ENCODE data around the gene SPEG. TPM values are rescaled to one million over a fixed set of nuclear protein-coding genes. Genes with fewer than 3 reads are reported as not detected.

Gene SPEG
- total RNA-seq, 2 experiments from 2014 or later: 15.3 to 17.7 TPM

DNA sequence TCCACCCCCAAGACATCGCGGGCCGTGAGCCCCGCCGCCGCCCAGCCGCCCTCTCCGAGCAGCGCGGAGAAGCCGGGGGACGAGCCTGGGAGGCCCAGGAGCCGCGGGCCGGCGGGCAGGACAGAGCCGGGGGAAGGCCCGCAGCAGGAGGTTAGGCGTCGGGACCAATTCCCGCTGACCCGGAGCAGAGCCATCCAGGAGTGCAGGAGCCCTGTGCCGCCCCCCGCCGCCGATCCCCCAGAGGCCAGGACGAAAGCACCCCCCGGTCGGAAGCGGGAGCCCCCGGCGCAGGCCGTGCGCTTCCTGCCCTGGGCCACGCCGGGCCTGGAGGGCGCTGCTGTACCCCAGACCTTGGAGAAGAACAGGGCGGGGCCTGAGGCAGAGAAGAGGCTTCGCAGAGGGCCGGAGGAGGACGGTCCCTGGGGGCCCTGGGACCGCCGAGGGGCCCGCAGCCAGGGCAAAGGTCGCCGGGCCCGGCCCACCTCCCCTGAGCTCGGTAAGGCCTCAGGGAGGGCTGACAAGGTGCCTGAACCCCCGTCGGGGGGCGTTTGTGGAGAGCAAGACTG lies 14.2 kb downstream of the SPEG start:
- Mint-ChIP-seq H3K4me3 (no peak overlapping the region), H3K27ac (no peak overlapping the region), H3K36me3 (ENCODE audit: low read depth) (no peaks in the 10 kb centered on the region), H3K9me3 (no peaks in the 10 kb centered on the region), H3K4me1 (ENCODE audit: low read depth) (no peaks in the 10 kb centered on the region), H3K27me3 (peaks cover 38% of the 10 kb centered on the region)
- H3K27ac ChIP-seq (ENCODE audit: low read depth in 1 of 2, low read length in 2 of 2): no peak overlapping the region
- H3K9me3 ChIP-seq (ENCODE audit: control insufficient read depth in 1 of 2, insufficient read depth in 1 of 2, low read length in 2 of 2): peaks cover 0 to 4% of the 10 kb centered on the region in 2 experiments
- H3K36me3 ChIP-seq (ENCODE audit: insufficient read depth, low read length): no peaks in the 10 kb centered on the region
- no peaks in the 10 kb centered on the region for H3K4me1 ChIP-seq (ENCODE audit: insufficient read depth, low read length)
- DNase-seq (peak in 1 of 14 experiments; percentile 11), ATAC-seq (ENCODE audit: poor library complexity) (no peak)
- peaks cover 26 to 35% of the 10 kb centered on the region in 2 experiments for H3K27me3 ChIP-seq (ENCODE audit: control insufficient read depth in 1 of 2, insufficient read depth in 2 of 2, low read length in 2 of 2)
- intact Hi-C loops (cut with DNase I, micrococcal nuclease): no loop called here
- ChIA-PET CTCF (no interaction called here), POLR2A (no interaction called here)
- H3K4me3 ChIP-seq (ENCODE audit: low read length): no peak overlapping the region
- TF ChIP-seq, protein P1, sequence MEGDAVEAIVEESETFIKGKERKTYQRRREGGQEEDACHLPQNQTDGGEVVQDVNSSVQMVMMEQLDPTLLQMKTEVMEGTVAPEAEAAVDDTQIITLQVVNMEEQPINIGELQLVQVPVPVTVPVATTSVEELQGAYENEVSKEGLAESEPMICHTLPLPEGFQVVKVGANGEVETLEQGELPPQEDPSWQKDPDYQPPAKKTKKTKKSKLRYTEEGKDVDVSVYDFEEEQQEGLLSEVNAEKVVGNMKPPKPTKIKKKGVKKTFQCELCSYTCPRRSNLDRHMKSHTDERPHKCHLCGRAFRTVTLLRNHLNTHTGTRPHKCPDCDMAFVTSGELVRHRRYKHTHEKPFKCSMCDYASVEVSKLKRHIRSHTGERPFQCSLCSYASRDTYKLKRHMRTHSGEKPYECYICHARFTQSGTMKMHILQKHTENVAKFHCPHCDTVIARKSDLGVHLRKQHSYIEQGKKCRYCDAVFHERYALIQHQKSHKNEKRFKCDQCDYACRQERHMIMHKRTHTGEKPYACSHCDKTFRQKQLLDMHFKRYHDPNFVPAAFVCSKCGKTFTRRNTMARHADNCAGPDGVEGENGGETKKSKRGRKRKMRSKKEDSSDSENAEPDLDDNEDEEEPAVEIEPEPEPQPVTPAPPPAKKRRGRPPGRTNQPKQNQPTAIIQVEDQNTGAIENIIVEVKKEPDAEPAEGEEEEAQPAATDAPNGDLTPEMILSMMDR (IDR thresholded peaks at IDR 0.05): no peak

DNA sequence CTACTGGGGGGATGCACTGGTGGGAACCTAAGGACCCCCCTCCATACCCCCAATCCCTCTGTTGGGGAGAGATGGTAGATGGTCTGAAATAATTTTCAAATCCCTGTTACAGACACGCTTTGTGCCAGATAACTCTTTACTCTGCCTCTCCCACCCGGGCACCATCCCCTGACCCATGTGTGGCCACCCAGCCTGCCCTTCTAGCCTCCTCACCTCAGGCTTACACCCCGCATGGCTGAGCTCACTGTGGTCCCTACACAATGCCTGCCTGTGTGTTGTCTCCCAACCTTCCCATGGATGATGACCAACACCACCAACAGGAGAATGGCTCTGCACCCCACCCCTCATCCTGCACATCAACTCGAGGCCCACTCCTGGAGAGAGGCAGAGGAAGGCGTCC lies 15.0 kb downstream of the SPEG start:
- peaks cover 34% of the 10 kb centered on the region for H3K27me3 Mint-ChIP-seq
- Histone ChIP-seq H3K36me3 (ENCODE audit: insufficient read depth, low read length) (no peaks in the 10 kb centered on the region), H3K4me3 (ENCODE audit: low read length) (no peak overlapping the region), H3K9me3 (ENCODE audit: control insufficient read depth in 1 of 2, insufficient read depth in 1 of 2, low read length in 2 of 2) (peaks cover 0 to 4% of the 10 kb centered on the region in 2 experiments), H3K27ac (ENCODE audit: low read depth in 1 of 2, low read length in 2 of 2) (no peak overlapping the region), H3K27me3 (ENCODE audit: control insufficient read depth in 1 of 2, insufficient read depth in 2 of 2, low read length in 2 of 2) (peaks cover 26 to 35% of the 10 kb centered on the region in 2 experiments), H3K4me1 (ENCODE audit: insufficient read depth, low read length) (no peaks in the 10 kb centered on the region)
- no peaks in the 10 kb centered on the region for H3K9me3 Mint-ChIP-seq
- no peak overlapping the region for H3K27ac Mint-ChIP-seq
- DNase-seq (no peak), ATAC-seq (ENCODE audit: poor library complexity) (no peak)
- no peaks in the 10 kb centered on the region for H3K36me3 Mint-ChIP-seq (ENCODE audit: low read depth)
- intact Hi-C loops (cut with DNase I, micrococcal nuclease): no loop called here
- ChIA-PET POLR2A (no interaction called here), CTCF (no interaction called here)
- H3K4me3 Mint-ChIP-seq: peak overlapping the region; percentile 1
- TF ChIP-seq, protein P1 (IDR thresholded peaks at IDR 0.05): no peak
- no peaks in the 10 kb centered on the region for H3K4me1 Mint-ChIP-seq (ENCODE audit: low read depth)

- no peak for ATAC-seq (ENCODE audit: poor library complexity)
- peaks cover 27% of the 10 kb centered on the region for H3K27me3 Mint-ChIP-seq
- POLR2A ChIA-PET: no interaction called here
These were observed 17.2 kb downstream of the SPEG start for GRCh38 chr2:219451661-219452360.

More at GRCh38 chr2:219451661-219452360, 17.2 kb downstream of the SPEG start:
- no peaks in the 10 kb centered on the region for H3K36me3 ChIP-seq (ENCODE audit: insufficient read depth, low read length)
- no peak overlapping the region for H3K4me3 Mint-ChIP-seq
- CTCF ChIA-PET: no interaction called here
- no peak for DNase-seq
- no peaks in the 10 kb centered on the region for H3K9me3 Mint-ChIP-seq
- TF ChIP-seq, protein P1 (IDR thresholded peaks at IDR 0.05): no peak
- peaks cover 21 to 32% of the 10 kb centered on the region in 2 experiments for H3K27me3 ChIP-seq (ENCODE audit: control insufficient read depth in 1 of 2, insufficient read depth in 2 of 2, low read length in 2 of 2)
- H3K27ac Mint-ChIP-seq: no peak overlapping the region
- no peak overlapping the region for H3K27ac ChIP-seq (ENCODE audit: low read depth in 1 of 2, low read length in 2 of 2)
- H3K4me1 ChIP-seq (ENCODE audit: insufficient read depth, low read length): no peaks in the 10 kb centered on the region
- intact Hi-C loops (cut with DNase I, micrococcal nuclease): no loop called here
- H3K4me1 Mint-ChIP-seq (ENCODE audit: low read depth): no peaks in the 10 kb centered on the region
- no peaks in the 10 kb centered on the region for H3K36me3 Mint-ChIP-seq (ENCODE audit: low read depth)
- H3K9me3 ChIP-seq (ENCODE audit: control insufficient read depth in 1 of 2, insufficient read depth in 1 of 2, low read length in 2 of 2): peaks cover 0 to 4% of the 10 kb centered on the region in 2 experiments
- H3K4me3 ChIP-seq (ENCODE audit: low read length): no peak overlapping the region
